Stimulated activated CD4-positive, alpha-beta T cell treated with anti-CD3 and anti-CD28 coated beads, Interleukin-4, amount 100 ng/mL, for 24 hours (primary cell): ENCODE results near the gene MAPK12.

Source experiments
- DNase-seq: peaks from one replicate; pipeline ENCODE4 v3.0.0-alpha.2; 2020

MAPK12 gene

DNA sequence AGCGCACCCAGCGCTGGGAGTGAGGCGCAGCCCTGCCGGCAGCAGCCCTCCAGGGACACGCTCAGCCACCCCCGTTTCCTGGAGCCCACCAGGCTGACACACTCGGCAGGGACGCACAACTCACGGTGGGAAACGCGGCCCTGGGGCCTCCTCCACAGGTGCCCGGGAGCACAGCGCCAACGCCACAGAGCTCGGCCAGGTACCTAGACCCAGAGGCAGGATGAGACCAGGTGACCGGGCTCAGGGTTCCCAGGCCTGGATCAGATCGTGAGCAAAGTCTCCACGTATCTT lies 34.7 kb downstream of the MAPK12 start:
- no peak for DNase-seq

DNA sequence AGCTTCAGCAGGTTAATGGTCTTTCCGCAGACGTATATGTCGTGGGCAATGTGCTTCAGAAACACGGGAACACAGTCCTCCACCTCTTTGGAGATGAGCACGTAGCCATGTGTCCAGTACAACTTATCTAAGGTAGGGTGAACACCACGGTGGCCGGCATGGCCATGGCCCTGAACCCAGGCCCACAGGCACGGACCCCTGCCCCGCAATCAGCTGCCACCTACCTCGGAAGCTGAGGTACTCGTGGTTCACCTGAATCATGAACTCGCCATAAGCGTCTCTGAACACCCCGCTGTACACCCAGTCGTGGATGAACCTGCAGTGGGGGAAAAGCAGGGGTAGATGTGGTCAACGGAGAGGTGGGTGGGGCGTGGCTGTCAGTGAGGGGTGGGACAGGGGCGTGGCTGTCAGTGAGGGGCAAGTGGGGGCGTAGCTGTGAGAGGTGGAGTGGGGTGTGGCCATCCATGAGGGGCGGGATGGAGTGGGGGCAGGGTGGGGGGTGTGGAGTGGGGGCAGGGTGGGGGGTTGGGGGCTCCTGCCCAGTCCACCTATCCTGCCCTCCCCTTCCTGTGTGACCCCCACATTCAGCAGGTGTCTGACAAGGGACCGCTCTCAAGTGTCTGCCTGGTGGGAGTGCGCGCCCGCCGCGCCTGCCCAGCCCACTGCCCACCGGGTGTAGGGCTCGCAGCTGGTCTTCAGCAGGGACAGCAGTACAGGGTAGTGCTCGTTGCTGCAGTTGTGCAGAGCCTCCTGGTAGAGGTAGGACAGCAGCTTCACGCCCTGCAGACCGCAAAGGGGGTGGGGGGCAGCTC lies 35.2 kb downstream of the MAPK12 start:
- no peak for DNase-seq

DNA sequence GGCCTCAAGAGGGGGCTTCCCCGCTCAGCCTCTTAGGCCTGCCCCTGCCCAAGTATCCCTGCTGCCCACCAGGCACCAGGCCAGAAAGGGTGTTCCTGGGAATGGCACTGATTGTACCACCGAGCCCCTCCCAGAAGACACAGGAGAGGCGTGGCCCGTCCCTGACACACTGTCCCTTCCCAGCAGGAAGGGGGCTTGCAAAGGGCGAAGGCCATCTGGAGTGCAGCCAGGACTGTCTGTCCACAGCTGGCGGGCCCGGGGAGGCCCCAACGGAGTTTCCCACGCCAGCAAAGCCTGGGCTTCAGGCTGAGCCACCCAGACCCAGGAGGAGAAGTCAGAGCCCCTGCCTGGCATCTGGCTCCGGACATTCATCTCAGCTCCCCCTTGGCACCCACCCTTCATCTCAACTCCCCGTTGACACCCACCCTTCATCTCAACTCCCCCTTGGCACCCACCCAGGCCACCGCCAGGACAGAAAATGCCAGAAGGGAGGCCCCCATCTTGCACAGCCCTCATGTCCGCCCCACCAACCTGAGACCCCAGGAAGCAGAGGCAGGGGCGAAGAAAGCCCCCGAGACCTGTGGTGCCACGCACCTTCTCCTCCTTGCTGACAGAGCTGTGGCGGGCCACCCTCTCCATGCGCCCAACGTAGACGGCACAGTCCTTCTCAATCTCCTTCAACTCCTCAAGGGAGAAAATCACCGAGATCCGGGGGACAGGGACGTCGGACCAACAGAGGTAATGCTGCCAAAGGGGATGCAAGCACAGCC lies 36.1 kb downstream of the MAPK12 start:
- no peak for DNase-seq

DNA sequence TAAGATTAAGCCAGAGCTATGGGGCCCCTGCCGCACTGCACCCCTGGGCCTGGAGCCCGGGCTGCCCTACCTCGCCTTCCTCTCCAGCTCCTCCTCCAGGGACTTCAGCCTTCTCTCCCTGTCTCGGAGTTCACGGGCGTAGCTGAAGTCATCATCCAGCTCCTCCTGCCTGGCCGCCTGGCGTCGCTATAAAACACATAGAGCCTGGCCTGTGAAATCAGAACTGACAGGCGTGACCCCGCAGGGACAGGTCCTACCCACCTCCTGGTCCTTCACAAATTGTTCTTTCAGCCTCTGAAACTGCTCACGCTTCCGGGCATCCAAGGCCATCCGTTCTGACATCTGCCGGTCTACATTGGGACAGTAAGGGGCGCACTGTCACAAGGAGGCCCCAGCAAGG lies 37.4 kb downstream of the MAPK12 start:
- DNase-seq, result no peak

DNA sequence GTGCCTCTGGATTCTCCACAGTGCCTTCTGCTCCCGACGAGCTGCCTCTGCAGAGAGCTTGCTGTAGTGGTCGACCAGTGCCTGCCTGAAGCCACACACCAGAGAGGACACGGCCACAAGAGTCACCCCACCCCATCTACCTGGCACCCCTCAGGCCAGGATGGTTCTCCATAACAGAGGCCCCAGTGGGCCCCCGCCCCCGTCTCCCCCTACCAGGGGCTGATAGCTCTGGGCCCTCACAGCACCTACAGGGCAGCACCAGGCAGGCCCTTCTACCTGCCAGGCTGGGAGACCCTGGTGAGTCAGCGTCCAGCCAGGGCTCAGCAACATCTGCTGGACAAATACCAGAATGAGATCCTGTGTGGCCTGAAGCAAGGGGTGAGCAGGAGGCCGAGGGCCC lies 39.0 kb downstream of the MAPK12 start:
- DNase-seq, result no peak

DNA sequence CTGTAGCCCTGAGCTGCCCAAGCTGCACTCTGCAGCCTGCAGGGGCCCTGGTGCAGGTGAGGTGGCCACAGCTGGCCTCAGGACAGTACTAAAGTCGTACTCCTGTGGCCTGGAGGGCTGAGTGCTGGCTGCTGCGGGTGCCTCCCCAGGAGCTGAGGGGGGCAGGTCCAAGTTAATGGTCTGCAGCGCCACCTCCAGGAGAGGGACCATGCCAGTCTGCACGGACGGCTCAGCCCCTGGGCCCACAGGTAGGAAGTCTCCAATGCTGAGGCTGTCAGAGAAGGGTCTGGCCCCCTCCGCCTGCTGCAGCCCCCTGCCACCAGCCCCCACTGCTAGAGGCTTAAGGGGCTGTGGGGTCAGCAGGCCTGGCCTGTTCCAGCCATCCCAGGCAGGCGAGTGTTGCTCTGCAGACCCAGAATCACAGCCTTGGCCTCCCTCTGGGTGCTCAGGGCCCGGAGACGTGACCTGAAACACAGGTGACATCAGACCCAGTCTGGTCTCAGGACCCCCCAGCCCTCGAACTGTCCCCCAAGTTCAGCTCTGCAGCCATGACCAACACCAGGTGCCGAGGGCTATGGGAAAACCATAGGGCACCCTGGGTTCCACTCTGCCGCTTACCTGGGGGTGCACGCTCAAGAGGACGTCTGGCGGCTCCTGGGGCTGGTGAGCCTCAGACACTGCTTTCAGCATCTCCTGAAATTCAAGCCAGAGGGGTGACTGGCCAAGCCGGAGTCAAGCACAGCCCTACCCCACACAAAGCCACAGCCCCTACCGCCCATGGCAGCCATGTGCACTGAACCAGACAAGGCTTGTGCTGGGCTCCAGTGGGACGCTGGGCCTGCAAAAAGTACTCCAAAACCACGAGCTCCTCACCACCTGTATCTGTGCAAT lies 39.8 kb downstream of the MAPK12 start:
- DNase-seq, result no peak

DNA sequence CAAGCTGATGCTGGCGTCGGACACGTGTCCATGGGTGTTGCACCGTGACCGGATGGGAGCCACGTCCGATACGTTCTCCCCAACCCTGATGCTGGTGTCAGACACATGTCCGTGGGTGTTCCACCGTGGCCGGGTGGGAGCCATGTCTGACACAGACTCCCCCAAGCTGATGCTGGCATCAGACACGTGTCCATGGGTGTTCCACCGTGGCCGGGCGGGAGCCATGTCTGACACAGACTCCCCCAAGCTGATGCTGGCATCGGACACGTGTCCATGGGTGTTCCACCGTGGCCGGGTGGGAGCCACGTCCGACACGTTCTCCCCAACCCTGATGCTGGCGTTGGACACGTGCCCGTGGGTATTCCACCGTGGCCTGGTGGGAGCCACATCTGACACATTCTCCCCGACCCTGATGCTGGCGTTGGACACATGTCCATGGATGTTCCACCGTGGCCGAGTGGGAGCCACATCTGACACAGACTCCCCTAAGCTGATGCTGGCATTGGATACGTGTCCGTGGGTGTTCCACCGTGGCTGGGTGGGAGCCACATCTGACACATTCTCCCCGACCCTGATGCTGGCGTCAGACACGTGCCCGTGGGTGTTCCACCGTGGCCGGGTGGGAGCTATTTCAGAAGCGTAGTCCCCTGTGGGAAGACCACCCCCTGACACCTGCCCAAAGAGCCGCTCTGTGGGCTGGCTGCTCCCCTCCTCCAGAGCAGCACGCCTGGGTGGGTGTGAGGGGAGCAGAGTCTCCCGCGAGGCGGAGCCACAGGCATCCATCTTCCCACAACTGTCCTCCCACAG lies 40.7 kb downstream of the MAPK12 start:
- DNase-seq, result no peak

DNA sequence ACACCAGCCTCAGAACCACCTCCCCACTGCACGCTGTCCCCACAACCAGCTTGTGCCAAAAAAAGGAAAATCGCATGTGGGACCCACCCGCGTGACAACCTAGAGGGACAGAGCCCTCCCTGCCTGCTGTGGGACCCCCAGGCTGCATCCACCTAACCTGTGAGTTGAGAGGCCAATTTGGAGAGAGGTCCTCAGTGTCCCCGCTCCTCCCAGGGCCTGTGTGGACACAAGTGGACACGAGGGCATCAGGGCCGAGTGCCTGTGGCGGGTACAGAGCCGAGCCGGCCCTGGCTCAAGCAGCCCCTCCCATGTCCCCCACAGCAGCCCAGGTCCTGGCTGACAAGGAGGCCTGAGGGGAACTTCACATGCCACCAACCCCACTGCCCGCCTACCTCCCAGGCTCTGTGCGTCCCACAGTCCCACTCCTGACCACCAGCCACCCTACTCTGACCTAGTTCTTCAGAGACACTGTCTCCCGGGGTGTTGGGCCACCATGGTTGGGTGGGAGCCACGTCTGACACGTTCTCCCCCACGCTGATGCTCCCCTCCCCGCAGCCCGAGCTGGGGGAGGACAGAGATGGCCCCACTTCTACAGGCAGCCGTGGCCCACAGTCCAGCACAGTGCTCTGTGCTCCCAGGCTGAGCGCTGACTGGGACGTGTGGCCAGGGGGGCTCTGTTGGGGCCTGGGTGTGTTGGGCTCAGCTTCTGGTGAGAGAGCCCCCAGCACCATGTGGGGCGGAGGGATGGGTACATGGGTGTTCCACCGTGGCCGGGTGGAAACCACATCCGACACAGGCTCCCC lies 41.5 kb downstream of the MAPK12 start:
- no peak for DNase-seq

DNA sequence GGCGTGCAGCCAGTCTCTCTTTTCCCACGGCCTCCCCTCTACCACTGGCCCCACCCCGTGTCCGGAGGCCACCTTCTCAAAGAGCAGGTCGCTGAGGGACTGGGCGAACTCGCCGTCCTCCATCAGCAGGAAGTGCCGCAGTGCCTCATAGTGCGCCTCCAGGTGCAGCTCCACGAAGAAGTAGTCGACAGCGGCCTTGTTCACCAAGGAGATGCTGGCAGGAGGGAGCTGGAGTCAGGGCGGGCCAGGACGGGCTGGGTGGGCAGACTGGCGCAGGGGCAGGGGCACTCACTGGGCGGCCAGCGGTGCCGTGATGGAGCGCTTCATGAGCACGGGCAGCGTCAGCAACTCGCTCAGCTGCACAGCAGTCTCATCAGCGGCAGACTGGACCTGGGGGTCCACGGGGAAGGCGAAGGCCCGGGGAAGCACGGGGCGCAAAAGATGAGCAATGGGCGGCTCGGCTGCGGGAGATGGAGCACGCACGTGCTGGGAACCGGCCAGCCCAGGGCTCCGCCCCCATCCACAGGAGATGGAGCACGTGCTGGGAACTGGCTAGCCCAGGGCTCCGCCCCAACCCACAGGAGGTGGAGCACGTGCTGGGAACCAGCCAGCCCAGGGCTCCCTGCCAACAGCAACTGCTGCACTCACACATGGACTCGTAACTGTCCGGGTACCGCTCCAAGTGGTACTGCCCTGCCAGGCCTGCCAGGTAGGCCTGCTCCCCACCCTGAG lies 42.3 kb downstream of the MAPK12 start:
- no peak for DNase-seq

DNA sequence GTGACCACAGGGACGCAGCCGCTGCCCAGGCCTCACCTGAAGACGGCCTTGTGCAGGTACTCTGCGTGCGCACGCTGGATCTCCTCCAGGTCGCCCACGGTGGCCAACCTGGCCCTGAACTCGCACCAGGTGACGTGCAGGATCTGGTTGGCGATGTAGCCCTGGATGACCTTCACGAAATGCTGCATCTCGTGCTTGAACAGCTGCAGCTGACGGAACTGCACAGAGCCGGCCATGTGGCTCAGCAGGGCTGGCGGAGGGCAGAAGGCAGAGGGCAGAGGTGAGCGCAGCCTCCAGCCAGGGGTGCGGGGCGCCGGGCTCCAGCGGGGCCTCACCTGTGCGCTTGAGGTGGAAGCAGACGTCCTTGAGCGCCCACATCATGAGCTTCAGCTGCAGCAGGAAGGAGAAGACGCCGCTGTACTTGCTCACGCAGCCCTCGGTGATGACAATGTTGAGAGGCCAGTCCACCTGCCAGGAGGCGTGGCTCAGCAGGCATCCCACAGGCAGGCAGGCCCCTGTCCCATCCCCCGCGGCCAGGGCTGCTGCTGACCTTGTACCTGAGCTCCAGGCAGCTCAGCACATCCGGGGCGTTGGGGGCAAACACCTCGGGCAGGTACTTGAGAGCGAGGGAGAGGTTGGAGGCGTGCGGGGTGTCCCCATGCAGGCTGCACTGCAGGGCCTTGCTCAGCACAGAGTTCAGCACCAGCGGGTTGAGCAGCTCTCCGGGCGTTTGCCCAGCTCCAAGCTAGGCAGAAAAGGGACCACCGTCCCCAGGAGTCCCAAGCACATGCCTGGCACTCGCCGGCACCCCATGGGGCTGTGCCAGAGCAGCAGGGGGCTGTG lies 43.1 kb downstream of the MAPK12 start:
- no peak for DNase-seq

DNA sequence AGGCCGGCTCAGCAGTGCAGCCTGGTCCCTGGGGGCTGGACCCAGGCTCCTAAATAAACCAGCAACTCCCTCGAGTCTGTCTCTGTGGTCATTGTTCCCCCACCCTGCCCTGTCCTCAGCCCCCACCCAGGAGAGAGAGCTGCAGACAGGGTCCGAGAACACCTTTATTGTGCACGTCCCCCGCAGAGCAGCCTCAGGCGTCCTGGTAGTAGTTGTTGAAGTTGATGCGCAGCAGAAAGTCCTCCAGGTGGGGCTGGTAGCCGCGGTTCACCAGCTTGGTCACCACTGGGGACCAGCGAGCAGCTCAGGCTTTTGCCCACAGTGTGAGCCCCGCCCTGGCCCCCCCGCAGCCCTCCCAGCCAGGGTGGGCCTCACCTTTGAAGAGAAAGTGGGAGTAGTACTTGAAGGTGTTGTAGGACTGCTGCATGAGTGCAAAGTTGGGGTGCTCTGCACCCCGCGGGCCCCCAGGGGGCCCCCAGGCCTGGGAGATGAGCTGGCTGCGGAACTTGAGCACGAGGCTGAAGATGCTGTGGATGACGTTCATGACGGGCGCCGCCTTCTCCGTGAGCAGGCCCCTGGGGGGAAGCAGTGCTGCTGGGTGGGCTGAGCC lies 43.8 kb downstream of the MAPK12 start:
- no peak for DNase-seq

DNA sequence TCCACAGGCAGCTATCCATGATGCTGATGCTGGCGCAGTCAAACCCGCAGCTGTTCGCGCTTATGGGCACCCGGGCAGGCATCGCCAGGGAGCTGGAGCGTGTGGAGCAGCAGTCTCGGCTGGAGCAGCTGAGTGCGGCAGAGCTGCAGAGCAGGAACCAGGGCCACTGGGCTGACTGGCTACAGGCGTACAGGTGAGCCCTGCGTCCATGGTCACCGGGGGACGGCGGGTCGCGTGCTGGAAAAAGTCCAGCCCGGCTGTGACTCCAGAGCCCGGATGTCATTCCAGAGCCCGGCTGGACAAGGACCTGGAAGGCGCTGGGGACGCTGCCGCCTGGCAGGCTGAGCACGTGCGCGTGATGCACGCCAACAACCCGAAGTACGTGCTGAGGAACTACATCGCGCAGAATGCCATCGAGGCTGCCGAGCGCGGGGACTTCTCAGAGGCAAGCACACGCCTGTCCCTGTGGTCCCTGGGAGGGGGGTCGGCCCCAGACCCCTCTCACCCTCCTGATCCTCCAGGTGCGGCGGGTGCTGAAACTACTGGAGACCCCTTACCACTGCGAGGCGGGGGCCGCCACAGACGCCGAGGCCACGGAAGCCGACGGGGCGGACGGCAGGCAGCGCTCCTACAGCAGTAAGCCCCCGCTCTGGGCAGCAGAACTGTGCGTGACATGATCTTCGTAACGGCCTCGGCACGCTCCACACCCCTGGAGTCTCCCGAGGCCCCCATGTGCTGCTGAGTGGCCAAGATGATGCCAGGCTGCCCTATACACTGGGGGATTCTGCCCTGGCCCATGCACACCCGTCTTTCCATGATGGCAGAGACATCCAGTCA lies 44.6 kb downstream of the MAPK12 start:
- no peak for DNase-seq

DNA sequence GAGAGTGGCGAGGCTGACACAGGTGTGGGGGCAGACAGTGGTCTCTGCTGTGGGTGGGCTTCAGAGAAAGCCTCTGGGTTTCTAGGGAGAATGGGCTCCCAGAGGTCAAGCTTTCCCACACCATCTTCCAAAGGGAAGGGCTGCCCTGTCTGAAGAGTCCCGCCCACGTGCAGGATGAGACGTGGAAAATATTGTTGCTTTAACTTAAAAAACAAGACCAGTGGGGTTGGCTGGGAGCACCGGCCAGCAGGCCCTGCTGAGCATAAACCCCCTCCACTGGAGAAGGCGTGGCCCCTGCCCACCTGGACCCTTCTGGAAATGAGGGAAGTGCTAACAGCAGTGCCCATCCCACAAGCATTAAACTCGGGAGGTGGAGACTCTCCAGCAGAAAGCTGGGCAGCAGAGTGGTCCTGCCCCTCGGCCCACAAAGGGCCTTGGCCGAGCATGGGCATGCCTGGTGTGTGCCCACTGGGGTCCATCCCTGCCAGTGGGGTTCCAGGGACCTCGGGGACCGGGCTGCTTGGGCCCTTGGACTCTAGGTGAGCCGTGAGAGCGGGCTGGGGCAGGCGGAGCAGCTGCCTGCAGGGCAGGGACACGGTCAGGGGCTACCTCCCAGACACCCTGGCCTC lies 45.3 kb downstream of the MAPK12 start:
- no peak for DNase-seq

DNA sequence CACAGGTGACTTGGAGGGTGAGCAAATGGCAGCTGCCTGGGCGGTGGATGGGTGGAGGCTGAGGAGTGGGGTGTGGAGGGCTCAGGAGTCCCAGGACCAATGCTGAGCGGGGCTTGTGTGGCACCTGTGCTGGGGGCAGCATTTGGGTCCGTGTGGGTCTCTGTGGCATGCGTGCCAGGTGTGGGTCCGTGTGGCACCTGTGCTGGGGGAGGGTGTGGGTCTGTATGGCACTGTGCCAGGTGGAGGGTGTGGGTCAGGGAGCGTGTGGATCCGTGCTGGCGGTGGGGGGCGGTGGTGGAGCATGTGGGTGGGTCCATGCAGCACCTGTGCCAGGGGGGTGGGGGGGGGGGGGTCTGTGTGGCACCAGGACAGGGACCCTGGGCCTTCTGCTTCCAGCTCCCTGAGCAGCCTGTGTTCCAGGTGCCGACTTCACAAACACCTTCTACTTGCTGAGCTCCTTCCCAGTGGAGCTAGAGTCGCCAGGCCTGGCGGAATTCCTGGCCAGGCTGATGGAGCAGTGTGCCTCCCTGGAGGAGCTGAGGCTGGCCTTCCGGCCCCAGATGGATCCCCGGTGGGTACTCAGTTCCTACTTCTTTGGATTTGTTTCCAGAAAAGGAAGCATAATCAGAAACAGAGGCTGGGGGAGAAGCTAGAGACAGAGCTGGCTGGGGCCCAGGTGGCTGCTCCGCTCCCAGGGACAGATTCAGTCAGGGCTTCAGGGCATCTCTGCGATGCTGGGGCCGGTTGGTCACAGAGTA lies 46.0 kb downstream of the MAPK12 start:
- DNase-seq, result no peak

DNA sequence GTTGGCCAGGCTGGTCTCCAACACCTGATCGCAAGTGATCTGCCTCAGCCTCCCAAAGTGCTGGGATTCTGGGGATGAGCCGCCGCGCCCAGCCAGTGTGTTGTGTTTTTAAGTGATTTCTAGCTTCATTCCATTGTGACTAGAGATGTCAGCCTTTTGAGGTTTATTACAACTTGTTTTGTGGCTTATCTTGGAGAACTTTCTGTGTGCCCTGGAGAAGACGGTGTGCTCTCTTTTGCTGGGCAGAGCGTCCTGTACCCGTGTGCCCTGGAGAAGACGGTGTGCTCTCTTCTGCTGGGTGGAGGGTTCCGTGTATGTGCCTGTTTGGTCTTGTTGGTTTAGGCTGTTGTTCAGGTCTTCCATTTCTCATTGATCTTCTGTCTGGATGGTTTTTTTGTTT lies 48.2 kb downstream of the MAPK12 start:
- DNase-seq, result no peak

DNA sequence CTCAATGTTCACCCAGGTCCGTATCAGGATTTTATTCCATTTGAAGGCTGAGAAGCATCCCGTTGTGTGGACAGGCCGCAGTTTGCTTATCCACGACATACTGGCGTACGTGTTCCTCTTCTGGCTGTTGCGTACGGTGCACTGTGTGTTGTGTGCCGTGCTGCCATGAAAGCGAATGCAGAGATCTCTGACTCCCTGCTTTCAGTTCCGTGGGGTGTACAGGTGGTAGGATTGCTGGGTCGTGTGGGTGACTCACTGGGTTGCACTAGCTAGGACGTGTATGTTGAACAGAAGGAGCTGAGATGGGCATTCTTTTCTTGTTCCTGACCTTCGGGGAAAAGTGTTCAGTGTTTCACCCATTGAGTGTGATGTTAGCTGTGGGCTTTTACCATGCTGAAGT lies 50.3 kb downstream of the MAPK12 start:
- DNase-seq, result no peak

DNA sequence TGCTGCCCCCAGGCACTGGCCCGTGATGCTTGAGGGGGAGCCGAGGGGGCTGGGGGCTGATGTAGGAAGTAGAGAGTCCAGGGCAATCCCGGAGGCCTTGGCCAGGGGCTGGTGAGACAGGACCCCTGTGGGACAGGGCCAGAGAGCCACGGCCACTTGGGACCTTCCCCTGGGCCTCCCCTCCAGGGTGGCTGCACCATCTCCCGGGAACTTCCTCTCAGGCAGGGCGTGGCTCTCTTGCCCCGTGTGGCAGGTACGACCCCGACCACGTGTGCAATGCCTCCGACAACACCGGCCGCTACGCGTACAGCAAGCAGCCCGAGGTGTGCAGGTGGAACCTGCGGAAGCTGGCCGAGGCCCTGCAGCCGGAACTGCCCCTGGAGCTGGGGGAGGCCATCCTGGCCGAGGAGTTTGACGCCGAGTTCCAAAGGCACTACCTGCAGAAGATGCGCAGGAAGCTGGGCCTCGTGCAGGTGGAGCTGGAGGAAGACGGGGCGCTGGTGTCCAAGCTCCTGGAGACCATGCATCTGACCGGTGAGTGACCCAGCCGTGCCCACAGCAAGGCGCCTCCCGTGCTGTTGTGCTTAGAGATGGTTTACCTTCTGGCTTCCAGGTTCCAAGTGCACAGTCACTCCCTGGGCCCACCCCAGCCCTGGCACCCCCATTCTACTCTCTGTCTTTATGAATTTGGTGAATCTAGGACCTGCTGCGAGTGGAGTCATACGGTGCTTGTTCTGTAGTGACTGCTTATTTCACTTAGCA lies 50.9 kb downstream of the MAPK12 start:
- DNase-seq, result no peak
